Mesendoderm (in vitro differentiated cells): Measurements from ENCODE around the gene SCN3B. TPM values are rescaled to one million over a fixed set of nuclear protein-coding genes. Genes with fewer than 3 reads are reported as not detected.
A peak's percentile ranks its signal among the peaks of the same experiment; 100 is the strongest.

Source experiments
- DNase-seq: peaks from one replicate; pipeline ENCODE4 v3.0.0; 2013
- H2AK5ac ChIP-seq: 2 replicates; pipeline ENCODE4 v1.6.1; 2013; ENCODE audit warnings: low read length, inconsistent platforms
- H2BK120ac ChIP-seq: 2 replicates; pipeline ENCODE4 v1.6.1; 2013; ENCODE audit warnings: low read depth, mild to moderate bottlenecking, low read length, moderate library complexity, mixed read lengths
- H2BK15ac ChIP-seq: replicated peaks from 2 replicates; pipeline ENCODE4 v1.6.1; 2013; ENCODE audit warnings: low read depth, mild to moderate bottlenecking, moderate library complexity
- H2BK5ac ChIP-seq: 2 replicates; pipeline ENCODE4 v1.6.1; 2013; ENCODE audit warnings: low read length, inconsistent platforms
- H3K18ac ChIP-seq: 2 replicates; pipeline ENCODE4 v1.6.1; 2013; ENCODE audit warnings: mild to moderate bottlenecking, low read length, mixed read lengths
- H3K23ac ChIP-seq: one replicate; pipeline ENCODE4 v1.6.1; 2013; ENCODE audit warnings: low read length
- H3K27ac ChIP-seq: 2 replicates; pipeline ENCODE4 v1.5.1; 2013; ENCODE audit warnings: low read depth, mild to moderate bottlenecking, inconsistent platforms, low read length, moderate library complexity
- H3K27me3 ChIP-seq: 2 replicates; pipeline ENCODE4 v1.6.1; 2013; ENCODE audit warnings: low read length, control low read depth, mild to moderate bottlenecking, inconsistent platforms; ENCODE audit not compliant: insufficient read depth, poor library complexity
- H3K36me3 ChIP-seq: 2 replicates; pipeline ENCODE4 v1.6.1; 2013; ENCODE audit warnings: low read length, inconsistent platforms; ENCODE audit not compliant: control insufficient read depth, insufficient read depth
- H3K4ac ChIP-seq: one replicate; pipeline ENCODE4 v1.6.1; 2013; ENCODE audit warnings: low read depth, mild to moderate bottlenecking, low read length, moderate library complexity
- H3K4me1 ChIP-seq: 2 replicates; pipeline ENCODE4 v1.6.1; 2013; ENCODE audit warnings: low read depth, low read length, inconsistent platforms; ENCODE audit not compliant: control insufficient read depth
- H3K4me2 ChIP-seq: 2 replicates; pipeline ENCODE4 v1.6.1; 2013; ENCODE audit warnings: low read length
- H3K4me3 ChIP-seq: 2 replicates; pipeline ENCODE4 v1.5.1; 2013; ENCODE audit warnings: mild to moderate bottlenecking, low read length
- H3K56ac ChIP-seq: one replicate; pipeline ENCODE4 v1.6.1; 2013; ENCODE audit warnings: low read length
- H3K79me1 ChIP-seq: 2 replicates; pipeline ENCODE4 v1.6.1; 2013; ENCODE audit warnings: low read length, inconsistent platforms
- H3K79me2 ChIP-seq: 2 replicates; pipeline ENCODE4 v1.6.1; 2013; ENCODE audit warnings: mild to moderate bottlenecking, low read length; ENCODE audit not compliant: control insufficient read depth, insufficient read depth
- H3K9ac ChIP-seq: 2 replicates; pipeline ENCODE4 v1.6.1; 2013; ENCODE audit warnings: low read length, inconsistent platforms
- H4K5ac ChIP-seq: one replicate; pipeline ENCODE4 v1.6.1; 2013; ENCODE audit warnings: low read length
- H4K8ac ChIP-seq: one replicate; pipeline ENCODE4 v1.6.1; 2013; ENCODE audit warnings: low read depth, mild to moderate bottlenecking, control low read depth, low read length, moderate library complexity
- WGBS: extraction: QIAGEN DNeasy Blood & Tissue Kit; methylation state at CpG from one replicate; pipeline ENCODE4 v1.1.7; 2013; ENCODE audit warnings: low lambda C conversion rate, missing lambda C conversion rate; ENCODE audit not compliant: insufficient coverage; ENCODE audit errors: extremely low coverage; 5-methylcytosine and 5-hydroxymethylcytosine counted together
- polyA plus RNA-seq, 2 experiments: library from polyadenylated mRNA; stranded (reverse); fragments of 200-250 nt; gene quantifications; one replicate each; pipeline ENCODE4 v1.2.3, GENCODE V29; 2013

SCN3B gene, protein sequence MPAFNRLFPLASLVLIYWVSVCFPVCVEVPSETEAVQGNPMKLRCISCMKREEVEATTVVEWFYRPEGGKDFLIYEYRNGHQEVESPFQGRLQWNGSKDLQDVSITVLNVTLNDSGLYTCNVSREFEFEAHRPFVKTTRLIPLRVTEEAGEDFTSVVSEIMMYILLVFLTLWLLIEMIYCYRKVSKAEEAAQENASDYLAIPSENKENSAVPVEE
- 0.53 TPM for polyA plus RNA-seq (2013, experiment 1 of 2)
- polyA plus RNA-seq (2013, experiment 2 of 2): 0.66 TPM

DNA sequence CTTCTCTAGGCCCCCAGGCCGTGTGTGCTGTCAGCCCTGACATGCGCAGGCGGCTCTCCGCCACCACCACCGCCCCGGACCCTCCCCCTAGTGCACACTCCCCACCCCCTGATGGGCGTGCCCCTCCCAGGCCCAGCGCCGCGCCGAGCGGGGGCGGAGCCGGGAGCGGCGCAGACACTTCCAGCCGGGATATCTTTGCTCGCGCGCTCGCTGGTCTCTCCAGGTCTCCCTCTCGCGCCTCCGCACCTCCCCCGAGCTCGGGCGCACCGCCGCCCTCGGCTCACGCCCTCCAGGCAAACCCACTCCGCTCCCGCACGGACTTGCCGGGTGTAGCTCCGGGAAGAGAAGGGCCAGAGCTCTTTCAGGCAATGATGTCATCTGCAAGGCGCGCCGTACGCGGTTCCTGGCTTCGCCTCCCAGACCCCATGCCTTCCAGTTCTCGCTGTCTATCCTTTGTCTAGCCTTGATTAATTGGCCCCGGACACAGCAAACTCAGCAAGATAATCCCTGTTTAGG is at the start of gene SCN3B:
Gene SCN3B, minus strand, starts transcription at position 59 of the 516 bp plus-strand sequence. CDS start 823 bp downstream, outside the sequence.
- peak; percentile 90 for DNase-seq
- no peak within 1 kb of the TSS for H2AK5ac ChIP-seq
- H3K23ac ChIP-seq: no peak within 1 kb of the TSS
- no peak within 1 kb of the TSS for H2BK15ac ChIP-seq
- H3K27ac ChIP-seq: no peak within 1 kb of the TSS
- no peak within 1 kb of the TSS for H2BK5ac ChIP-seq
- H3K4ac ChIP-seq: no peak within 1 kb of the TSS
- H3K18ac ChIP-seq: no peak within 1 kb of the TSS
- no peaks in the 10 kb centered on the region for H3K79me1 ChIP-seq
- H3K9ac ChIP-seq: peak within 1 kb of the TSS; percentile 73
- peak within 1 kb of the TSS; percentile 75 for H3K4me3 ChIP-seq
- no peaks in the 10 kb centered on the region for H3K36me3 ChIP-seq
- H3K4me2 ChIP-seq: peak within 1 kb of the TSS; percentile 94
- peaks cover 2% of the 10 kb centered on the region for H3K27me3 ChIP-seq
- H3K56ac ChIP-seq: peak within 1 kb of the TSS; percentile 91
- H4K8ac ChIP-seq: no peak within 1 kb of the TSS
- H3K4me1 ChIP-seq: peaks cover 2% of the 10 kb centered on the region
- no peak within 1 kb of the TSS for H2BK120ac ChIP-seq
- H4K5ac ChIP-seq: no peak within 1 kb of the TSS
- H3K79me2 ChIP-seq: no peaks in the 10 kb centered on the region
- no CpG with 5 or more reads among the region's 44 CpGs for WGBS

DNA sequence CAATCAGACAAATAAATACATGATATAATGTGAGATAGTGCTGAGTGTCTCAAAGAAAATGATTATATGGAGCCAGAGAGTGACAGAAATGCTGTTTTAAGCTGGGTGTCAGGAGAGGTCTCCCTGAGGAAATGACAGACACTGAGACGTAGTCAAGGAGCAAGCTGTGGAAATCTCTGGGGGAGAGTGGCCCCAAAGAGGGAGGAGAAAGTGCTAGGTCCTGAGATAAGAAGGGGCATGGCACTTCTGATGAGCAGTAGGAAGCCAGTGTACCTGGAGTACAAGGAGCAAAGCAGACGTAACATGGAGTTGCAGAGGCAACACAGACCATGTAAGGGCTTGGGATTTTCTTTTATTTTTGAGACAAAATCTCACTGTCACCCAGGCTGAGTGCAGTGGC is 48.3 kb upstream of the SCN3B start:
- no peak overlapping the region for H3K9ac ChIP-seq
- no peak overlapping the region for H3K18ac ChIP-seq
- no peak overlapping the region for H3K56ac ChIP-seq
- no peak overlapping the region for H3K4me3 ChIP-seq
- H3K27ac ChIP-seq: no peak overlapping the region
- no peak overlapping the region for H3K23ac ChIP-seq
- no peak overlapping the region for H2AK5ac ChIP-seq
- H2BK5ac ChIP-seq: no peak overlapping the region
- WGBS: no CpG with 5 or more reads among the region's 2 CpGs
- H2BK120ac ChIP-seq: no peak overlapping the region
- no peak overlapping the region for H3K4ac ChIP-seq
- H4K8ac ChIP-seq: no peak overlapping the region
- H2BK15ac ChIP-seq: no peak overlapping the region
- no peak overlapping the region for H4K5ac ChIP-seq
- H3K27me3 ChIP-seq: no peaks in the 10 kb centered on the region
- no peaks in the 10 kb centered on the region for H3K79me2 ChIP-seq
- H3K4me2 ChIP-seq: no peak overlapping the region
- H3K36me3 ChIP-seq: no peaks in the 10 kb centered on the region
- peak; percentile 26 for DNase-seq
- H3K79me1 ChIP-seq: no peaks in the 10 kb centered on the region
- H3K4me1 ChIP-seq: peaks cover 2% of the 10 kb centered on the region

DNA sequence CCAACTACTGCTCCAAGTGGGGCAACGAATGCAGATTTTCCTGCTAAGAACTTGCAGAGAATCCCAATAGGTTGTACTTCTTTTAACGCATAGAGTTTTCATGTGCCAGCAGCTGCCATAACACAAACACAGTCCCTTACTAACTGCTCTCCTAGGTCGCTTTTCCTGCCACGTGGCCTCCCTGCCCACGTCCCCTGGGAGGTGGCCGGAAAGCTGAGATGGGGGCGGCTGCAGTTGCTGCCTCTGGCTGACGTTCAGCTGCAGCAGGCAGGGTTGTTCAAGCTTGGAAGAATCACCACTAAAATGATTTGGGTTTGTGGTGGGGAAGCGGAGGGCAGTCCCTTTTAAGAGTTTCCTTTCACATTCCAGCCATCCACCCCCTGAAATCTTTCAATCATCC is 47.7 kb upstream of the SCN3B start:
- H3K4ac ChIP-seq: no peak overlapping the region
- H3K9ac ChIP-seq: no peak overlapping the region
- no CpG with 5 or more reads among the region's 9 CpGs for WGBS
- no peak overlapping the region for H3K56ac ChIP-seq
- H3K4me3 ChIP-seq: no peak overlapping the region
- H2AK5ac ChIP-seq: no peak overlapping the region
- no peak overlapping the region for H2BK5ac ChIP-seq
- H3K36me3 ChIP-seq: no peaks in the 10 kb centered on the region
- H3K27me3 ChIP-seq: no peaks in the 10 kb centered on the region
- H3K18ac ChIP-seq: no peak overlapping the region
- peaks cover 2% of the 10 kb centered on the region for H3K4me1 ChIP-seq
- H2BK15ac ChIP-seq: no peak overlapping the region
- no peak overlapping the region for H3K23ac ChIP-seq
- H3K27ac ChIP-seq: no peak overlapping the region
- H3K79me1 ChIP-seq: no peaks in the 10 kb centered on the region
- H4K5ac ChIP-seq: no peak overlapping the region
- no peak for DNase-seq
- H3K4me2 ChIP-seq: no peak overlapping the region
- H4K8ac ChIP-seq: no peak overlapping the region
- no peaks in the 10 kb centered on the region for H3K79me2 ChIP-seq
- no peak overlapping the region for H2BK120ac ChIP-seq

DNA sequence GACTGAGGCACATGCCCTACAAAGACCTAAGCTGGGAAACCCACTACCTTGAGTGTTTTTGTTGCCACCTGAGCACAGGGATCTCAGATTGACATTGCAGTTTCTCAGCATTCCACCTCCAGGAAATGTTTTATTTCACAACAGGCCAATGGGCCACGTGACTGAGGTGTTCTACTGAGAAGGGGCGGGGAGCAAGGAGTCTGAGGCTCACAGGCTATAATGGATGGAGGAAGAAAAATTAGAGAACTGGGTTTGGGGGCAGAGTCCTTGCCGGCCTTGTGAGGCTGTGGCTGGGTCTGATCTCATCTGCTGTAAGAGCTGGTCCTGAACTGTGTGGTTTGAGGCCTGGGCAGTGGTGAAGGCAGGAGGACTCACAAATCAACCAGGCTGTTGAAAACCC is 46.3 kb upstream of the SCN3B start:
- Histone ChIP-seq H3K9ac (no peak overlapping the region), H3K27me3 (no peaks in the 10 kb centered on the region), H2BK15ac (no peak overlapping the region), H3K36me3 (no peaks in the 10 kb centered on the region), H3K56ac (no peak overlapping the region), H2AK5ac (no peak overlapping the region), H3K23ac (no peak overlapping the region), H3K27ac (no peak overlapping the region), H3K4me3 (no peak overlapping the region), H3K79me2 (no peaks in the 10 kb centered on the region), H3K4me1 (peaks cover 2% of the 10 kb centered on the region), H2BK120ac (no peak overlapping the region), H4K5ac (no peak overlapping the region), H2BK5ac (no peak overlapping the region), H3K18ac (no peak overlapping the region), H3K4ac (no peak overlapping the region), H3K79me1 (no peaks in the 10 kb centered on the region), H3K4me2 (no peak overlapping the region), H4K8ac (no peak overlapping the region)
- no peak for DNase-seq
- WGBS: no CpG with 5 or more reads among the region's 3 CpGs

DNA sequence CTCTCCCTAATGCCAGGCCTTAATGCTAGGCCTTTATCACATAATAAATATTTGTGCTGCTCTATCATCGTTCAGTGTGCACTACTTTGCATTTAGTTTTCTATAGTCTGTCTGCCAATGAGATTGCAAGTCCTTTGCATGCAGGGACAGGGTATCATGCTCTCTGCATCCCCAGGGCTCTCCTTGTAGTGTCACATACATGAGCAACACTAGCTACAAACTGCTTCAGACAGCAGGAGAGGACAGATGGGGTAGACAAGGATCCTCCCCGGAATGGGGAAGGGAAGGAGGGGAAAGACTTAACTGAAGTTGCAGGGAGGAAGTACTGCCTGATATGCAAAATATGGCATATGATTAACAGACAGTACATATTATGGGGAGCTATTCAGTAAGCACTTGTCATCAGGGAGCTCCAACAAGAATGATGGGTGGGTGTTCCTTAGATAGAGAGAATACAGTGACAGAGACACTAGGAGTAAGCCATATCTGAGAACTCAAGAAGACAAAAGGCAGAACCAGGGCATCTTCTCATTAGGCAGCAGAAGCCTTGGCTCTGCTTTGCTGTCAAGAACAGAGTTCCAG is 44.2 kb upstream of the SCN3B start:
- H3K36me3 ChIP-seq: no peaks in the 10 kb centered on the region
- no peak overlapping the region for H4K8ac ChIP-seq
- no peak overlapping the region for H2BK120ac ChIP-seq
- no peak overlapping the region for H3K56ac ChIP-seq
- H3K4me3 ChIP-seq: no peak overlapping the region
- H3K27ac ChIP-seq: no peak overlapping the region
- H2BK15ac ChIP-seq: no peak overlapping the region
- H2AK5ac ChIP-seq: no peak overlapping the region
- no peak for DNase-seq
- no peak overlapping the region for H3K4me2 ChIP-seq
- H4K5ac ChIP-seq: no peak overlapping the region
- H3K79me2 ChIP-seq: no peaks in the 10 kb centered on the region
- H3K27me3 ChIP-seq: no peaks in the 10 kb centered on the region
- peaks cover 2% of the 10 kb centered on the region for H3K4me1 ChIP-seq
- H2BK5ac ChIP-seq: no peak overlapping the region
- no peak overlapping the region for H3K4ac ChIP-seq
- H3K79me1 ChIP-seq: no peaks in the 10 kb centered on the region
- H3K9ac ChIP-seq: no peak overlapping the region
- WGBS: no CpG with 5 or more reads among the region's 2 CpGs
- no peak overlapping the region for H3K18ac ChIP-seq
- H3K23ac ChIP-seq: no peak overlapping the region
